H1 (cell line): ENCODE results near the gene CNNM4. TPM values are rescaled to one million over a fixed set of nuclear protein-coding genes. Genes with fewer than 3 reads are reported as not detected.

ENCODE experiments used
- BRCA1 ChIP-seq: IDR thresholded peaks from 2 replicates; pipeline ENCODE4 v1.6.1; 2012; ENCODE audit warnings: low read depth, low read length, improper control_type of control experiment
- CBX8 ChIP-seq: fragments of 300-800, 300-1000 bp; sonication (generic); IDR thresholded peaks from 2 replicates; pipeline ENCODE4 v1.7.1; 2016; ENCODE audit warnings: low read depth, low read length, borderline replicate concordance
- CHD7 ChIP-seq: fragments of 300-600 bp; sonication (generic); IDR thresholded peaks from 2 replicates; pipeline ENCODE4 v1.7.1; 2012; ENCODE audit warnings: low read length, moderate library complexity, mild to moderate bottlenecking, inconsistent platforms; ENCODE audit not compliant: insufficient replicate concordance
- E2F6 ChIP-seq: IDR thresholded peaks from 2 replicates; pipeline ENCODE4 v1.6.1; 2012; ENCODE audit warnings: inconsistent platforms
- KDM4A ChIP-seq: IDR thresholded peaks from one replicate; pipeline ENCODE4 v1.7.1; 2012; ENCODE audit warnings: low read depth, mild to moderate bottlenecking, moderate library complexity, low read length, inconsistent platforms; ENCODE audit not compliant: severe bottlenecking
- PHF8 ChIP-seq: fragments of 200-600 bp; sonication (generic); conservative IDR thresholded peaks from 2 replicates; pipeline ENCODE4 v1.7.1; 2012; ENCODE audit warnings: low read depth, mild to moderate bottlenecking, inconsistent platforms, low read length, moderate library complexity
- POLR2A ChIP-seq, 2 experiments: IDR thresholded peaks; 1 replicate in 1 of 2; 2 replicates in 1 of 2; pipeline ENCODE4 v1.6.1; 2011; ENCODE audit warnings: low read depth in 2 of 2, low read length in 2 of 2, mild to moderate bottlenecking in 2 of 2; ENCODE audit errors: control extremely low read depth in 1 of 2
- POLR2AphosphoS5 ChIP-seq: IDR thresholded peaks from 2 replicates; pipeline ENCODE4 v1.6.1; 2011; ENCODE audit warnings: low read depth, low read length
- RFX5 ChIP-seq: IDR thresholded peaks from 2 replicates; pipeline ENCODE4 v1.6.1; 2011; ENCODE audit warnings: low read depth, low read length, improper control_type of control experiment, borderline replicate concordance
- SP1 ChIP-seq: IDR thresholded peaks from 2 replicates; pipeline ENCODE4 v1.6.1; 2011; ENCODE audit warnings: low read depth, low read length
- SP2 ChIP-seq: IDR thresholded peaks from 2 replicates; pipeline ENCODE4 v1.6.1; 2012; ENCODE audit warnings: mild to moderate bottlenecking, low read length, inconsistent platforms
- TAF1 ChIP-seq: IDR thresholded peaks from 2 replicates; pipeline ENCODE4 v1.6.1; 2011; ENCODE audit warnings: mild to moderate bottlenecking, low read depth, low read length
- TEAD4 ChIP-seq: IDR thresholded peaks from 2 replicates; pipeline ENCODE4 v1.6.1; 2012; ENCODE audit warnings: low read depth, low read length, inconsistent platforms, mixed read lengths
- polyA plus RNA-seq, 7 experiments: library from polyadenylated mRNA; depleted of rRNA in 3 of 7; stranded (reverse) in 5 of 7; unstranded in 2 of 7; fragments of >200 nt in 5 of 7; fragments of 200-250 nt in 2 of 7; gene quantifications; 1 replicate in 5 of 7; 2 replicates in 1 of 7; 4 replicates in 1 of 7; pipeline versions ENCODE4 v1.2.1 to v1.2.3, GENCODE V29; 2011 to 2013; ENCODE audit warnings: missing spikeins in 2 of 7, mixed read lengths in 2 of 7
- total RNA-seq: library from RNA; stranded (reverse); fragmentation: NEBNext Ultra II Directional; extraction: Animal tissue kit (Norgen Biotek cat#: 25700); gene quantifications from 2 replicates; pipeline ENCODE4 v1.2.1, GENCODE V29; 2021

CNNM4 gene
- total and polyA plus RNA-seq, 2 of the 8 experiments (the other 6 are each of a cell fraction or from before 2014, with no cell fraction given), result 10.3 to 11.0 TPM

- TF ChIP-seq CHD7 (no peak), SP1 (no peak), PHF8 (no peak), POLR2A (IDR thresholded peaks at IDR 0.05; ENCODE audit: control extremely low read depth in 1 of 2, low read depth in 2 of 2, low read length in 2 of 2) (no peak), E2F6 (no peak), KDM4A (no peak), TAF1 (no peak), CBX8 (no peak), POLR2AphosphoS5 (no peak), TEAD4 (no peak), SP2 (no peak), BRCA1 (no peak), RFX5 (no peak)
Measured at GRCh38 chr2:96737251-96737650, 23.5 kb upstream of the CNNM4 start (continued).
